BJ (cell line): ENCODE measurements around the gene PHC2. TPM values are rescaled to one million over a fixed set of nuclear protein-coding genes. Genes with fewer than 3 reads are reported as not detected.

Experiments
- CTCF ChIA-PET: fragments of 350-600 bp; formaldehyde crosslinking; extraction: SDS; loops from one replicate; lab custom pipeline; 2021; ENCODE audit warnings: antibody characterized with exemption, inconsistent platforms; lab: Yijun Ruan, JAX
- POLR2A ChIA-PET: fragments of 300-600 bp; sonication (Branson Sonifier 250); formaldehyde crosslinking; extraction: SDS; loops from one replicate; lab custom pipeline; 2021; ENCODE audit warnings: antibody characterized with exemption; lab: Charles Lee
- DNase-seq: peaks from one replicate; pipeline ENCODE4 v3.0.0-alpha.2; 2011; ENCODE audit warnings: low read depth
- H3K27me3 ChIP-seq: 2 replicates; pipeline ENCODE4 v1.6.0; 2011; ENCODE audit warnings: low read length; ENCODE audit not compliant: control insufficient read depth, insufficient read depth
- H3K36me3 ChIP-seq: 2 replicates; pipeline ENCODE4 v1.5.1; 2011; ENCODE audit warnings: low read length; ENCODE audit not compliant: control insufficient read depth, insufficient read depth
- H3K4me3 ChIP-seq: 2 replicates; pipeline ENCODE4 v1.5.1; 2011; ENCODE audit warnings: low read depth, mild to moderate bottlenecking, control low read depth, low read length
- CTCF ChIP-seq: IDR thresholded peaks from 2 replicates; pipeline ENCODE4 v1.5.1; 2011; ENCODE audit warnings: low read depth, mild to moderate bottlenecking, control low read depth, inconsistent platforms, low read length, moderate library complexity; ENCODE audit not compliant: insufficient read depth
- polyA plus RNA-seq: library from polyadenylated mRNA; depleted of rRNA; stranded (reverse); fragments of >200 nt; gene quantifications from 2 replicates; pipeline ENCODE4 v1.2.3, GENCODE V29; 2011

PHC2 gene
- polyA plus RNA-seq, 1 experiment = 62.0 TPM

DNA sequence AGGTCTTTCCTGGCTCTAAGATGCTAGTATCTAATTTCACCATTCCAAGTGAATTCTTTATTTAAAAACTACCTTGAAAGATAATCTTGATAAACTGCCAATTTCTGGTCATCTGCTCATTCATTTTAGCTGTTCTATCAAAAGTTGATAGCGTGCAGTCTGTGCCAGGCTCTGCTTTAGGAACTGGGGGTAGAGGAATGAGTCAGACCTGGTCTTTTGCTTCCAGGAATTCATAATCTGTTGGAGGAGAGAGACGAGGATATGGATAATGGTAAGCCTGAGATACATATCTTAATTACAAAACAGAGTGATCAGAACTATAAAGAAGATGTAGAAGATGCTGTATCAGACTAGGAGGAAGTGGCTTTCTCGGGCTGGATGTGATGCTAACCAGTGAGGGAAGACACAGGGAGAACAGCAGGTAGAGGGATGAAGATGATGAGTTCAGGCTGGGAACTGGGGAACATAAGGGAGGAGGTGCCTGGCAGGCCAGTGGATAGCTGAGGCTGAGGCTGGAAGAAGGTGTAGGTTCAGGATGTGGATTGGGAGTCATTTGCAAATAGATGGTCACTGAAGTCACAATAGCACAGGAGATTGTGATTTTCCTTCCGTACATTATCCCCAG, 12.3 kb upstream of the PHC2 start:
- H3K27me3 ChIP-seq = 0 out of 2 replicates have a peak, but pooled peaks cover 1% of the 10 kb centered on the region
- H3K36me3 ChIP-seq = no peaks in the 10 kb centered on the region
- no peak for DNase-seq
- H3K4me3 ChIP-seq = no peak overlapping the region
- TF ChIP-seq CTCF = no peak
- ChIA-PET CTCF (interaction anchor here (0.9 to 2.0 kb wide), 6 partner anchors 12 to 148 kb away, joined by 3 to 14 read pairs (median 6); no protein-coding TSS in a partner anchor), POLR2A (no interaction called here)

DNA sequence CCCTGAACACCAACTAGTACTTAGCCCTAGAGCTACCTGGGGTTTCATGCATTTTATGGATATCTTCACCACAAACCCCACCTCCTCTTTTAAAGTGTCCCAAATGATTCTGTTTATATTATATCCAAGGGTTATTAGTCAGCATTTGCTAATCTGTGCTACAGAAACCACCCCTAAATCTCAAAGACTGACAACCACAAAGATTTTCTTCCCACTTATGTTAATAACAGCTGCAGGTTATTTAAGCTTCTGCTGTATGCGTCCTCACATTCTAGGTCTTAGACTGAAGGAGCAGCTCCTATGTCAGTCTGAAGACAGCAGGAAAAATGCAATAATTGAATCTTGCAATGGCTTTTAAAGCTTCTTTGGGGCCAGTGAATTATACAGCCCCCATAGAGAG, 11.2 kb upstream of the PHC2 start:
- ChIA-PET POLR2A (no interaction called here), CTCF (interaction anchor here (1.5 to 2.0 kb wide), 2 partner anchors 13 to 147 kb away, joined by 3 to 14 read pairs; no protein-coding TSS in a partner anchor)
- Histone ChIP-seq H3K36me3 (no peaks in the 10 kb centered on the region), H3K4me3 (no peak overlapping the region), H3K27me3 (0 out of 2 replicates have a peak, but pooled peaks cover 1% of the 10 kb centered on the region)
- no peak for DNase-seq
- TF ChIP-seq CTCF = no peak

DNA sequence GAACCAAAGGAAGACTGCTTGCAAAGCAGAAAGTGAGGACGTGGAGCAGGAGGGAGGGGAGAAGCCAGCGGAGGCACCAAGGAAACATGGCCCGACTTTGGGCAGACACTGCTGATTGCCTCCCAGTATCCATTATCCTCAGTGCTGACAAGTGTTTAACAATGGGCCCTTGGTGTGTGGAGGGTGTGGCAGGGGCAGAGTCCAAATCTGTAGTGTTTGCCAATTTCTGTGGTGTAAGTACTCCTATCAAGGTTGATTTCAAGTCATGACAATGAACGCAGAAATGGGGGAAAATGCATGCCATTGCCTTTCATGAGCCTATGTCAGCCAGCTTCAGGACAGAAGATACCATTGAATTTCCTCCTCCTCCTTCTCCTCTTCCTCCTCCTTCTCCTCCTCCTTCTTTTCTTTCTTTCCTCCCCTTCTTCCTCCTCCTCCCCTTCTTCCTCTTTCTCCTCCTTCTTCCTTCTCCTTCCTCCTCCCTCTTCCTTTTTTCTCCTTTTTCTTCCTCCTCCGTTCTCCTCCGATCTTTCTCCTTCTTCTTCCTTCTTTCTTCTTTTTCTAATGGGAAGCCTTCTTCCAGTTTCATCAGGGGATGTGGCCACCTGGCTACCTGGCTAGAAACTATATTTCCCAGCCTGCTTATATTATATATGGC, 10.3 kb upstream of the PHC2 start:
- Histone ChIP-seq H3K36me3 (no peaks in the 10 kb centered on the region), H3K27me3 (0 out of 2 replicates have a peak, but pooled peaks cover 1% of the 10 kb centered on the region), H3K4me3 (no peak overlapping the region)
- TF ChIP-seq CTCF = no peak
- DNase-seq = no peak
- POLR2A ChIA-PET = no interaction called here
- CTCF ChIA-PET = interaction anchor here (0.8 to 4.2 kb wide), 3 partner anchors 13 to 25 kb away, joined by 3 to 20 read pairs (median 14); no protein-coding TSS in a partner anchor

GRCh38 chr1:33439662-33440061, 8.8 kb upstream of the PHC2 start:
- H3K27me3 ChIP-seq = 0 out of 2 replicates have a peak, but pooled peaks cover 1% of the 10 kb centered on the region
- POLR2A ChIA-PET = no interaction called here
- no peak for TF ChIP-seq CTCF
- DNase-seq = no peak
- no peaks in the 10 kb centered on the region for H3K36me3 ChIP-seq
- CTCF ChIA-PET = interaction anchor here (1.1 to 4.2 kb wide), 3 partner anchors 15 to 144 kb away, joined by 5 to 20 read pairs (median 6); no protein-coding TSS in a partner anchor
- no peak overlapping the region for H3K4me3 ChIP-seq

DNA sequence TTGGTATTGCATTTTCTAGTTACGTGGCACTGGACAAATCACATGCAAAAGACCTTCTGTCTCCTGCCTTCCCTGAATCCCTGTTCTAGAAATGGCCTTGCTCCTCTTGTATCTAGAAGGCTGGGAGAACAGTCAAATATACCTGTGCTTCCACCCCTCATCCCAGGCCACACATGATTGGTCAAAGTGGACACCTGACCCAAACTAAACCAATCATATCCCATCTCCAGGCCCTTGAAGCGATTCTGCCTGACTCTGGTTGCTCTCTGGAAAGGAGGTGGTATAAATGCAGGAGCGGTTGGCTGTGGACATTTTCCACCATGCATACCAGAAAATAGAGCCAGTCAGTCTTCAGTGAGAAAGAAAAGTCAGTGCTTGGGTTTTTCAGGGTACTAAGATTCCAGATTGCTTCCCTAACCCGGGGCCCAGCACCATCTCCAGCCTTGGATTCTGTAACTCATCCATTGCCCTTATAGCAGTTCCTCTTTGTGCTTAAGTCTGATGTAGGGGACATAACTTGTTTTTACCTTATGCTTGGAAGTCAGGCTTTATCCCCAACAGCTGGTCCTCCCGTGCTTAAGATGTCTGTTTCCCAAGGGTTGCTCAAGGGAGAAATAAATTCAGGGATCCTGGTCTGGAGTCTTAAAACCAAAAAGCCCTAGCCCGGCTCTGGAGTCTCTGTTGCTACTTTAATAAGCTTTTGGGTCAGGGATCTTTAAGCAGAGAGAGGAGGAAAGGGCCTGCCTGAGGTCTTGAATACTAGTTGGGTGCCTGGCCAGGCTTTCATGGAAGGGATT, 7.7 kb upstream of the PHC2 start:
- no peak for TF ChIP-seq CTCF
- no peak overlapping the region for H3K4me3 ChIP-seq
- ChIA-PET CTCF (interaction anchor here (1.1 to 4.2 kb wide), 4 partner anchors 8 to 143 kb away, joined by 3 to 20 read pairs (median 6); no protein-coding TSS in a partner anchor), POLR2A (interaction anchor here (0.5 kb wide), 1 partner anchor 410 kb away, joined by 7 read pairs; no protein-coding TSS in a partner anchor)
- 0 out of 2 replicates have a peak, but pooled peaks cover 1% of the 10 kb centered on the region for H3K27me3 ChIP-seq
- no peaks in the 10 kb centered on the region for H3K36me3 ChIP-seq
- no peak for DNase-seq
